ENCODE measurements around the gene EXOC6.
A peak's percentile ranks its signal among the peaks of the same experiment; 100 is the strongest.
"Not testable (repeated sequence)": the region's sequence is repeated elsewhere in the genome, so short reads cannot be mapped to it uniquely, and the experiment has no call there.

EXOC6 gene

GRCh38 chr10:92957223-92958010, 109.1 kb downstream of the EXOC6 start:
- DNase-seq, result no peak

- no peak for DNase-seq
Measured at GRCh38 chr10:92961638-92962037, 113.3 kb downstream of the EXOC6 start.

GRCh38 chr10:92965314-92965713, 117.0 kb downstream of the EXOC6 start:
- peak; percentile 44 for DNase-seq

- DNase-seq, result no peak
Measured at GRCh38 chr10:92967641-92968040, 119.3 kb downstream of the EXOC6 start.

- no peak for DNase-seq
Measured at GRCh38 chr10:92969151-92969550, 120.8 kb downstream of the EXOC6 start.

GRCh38 chr10:92970301-92971070, 122.2 kb downstream of the EXOC6 start:
- no peak for DNase-seq

GRCh38 chr10:92972066-92972870, 123.9 kb downstream of the EXOC6 start:
- DNase-seq, result peak; percentile 37

GRCh38 chr10:92972886-92973285, 124.6 kb downstream of the EXOC6 start:
- DNase-seq, result no peak

- not testable (repeated sequence) for DNase-seq
Measured at GRCh38 chr10:92976278-92976677, 128.0 kb downstream of the EXOC6 start.

GRCh38 chr10:92989250-92989649, 140.9 kb downstream of the EXOC6 start:
- no peak for DNase-seq

GRCh38 chr10:92990615-92991014, 142.3 kb downstream of the EXOC6 start:
- DNase-seq, result no peak

- DNase-seq, result no peak
Measured at GRCh38 chr10:92991513-92991912, 143.2 kb downstream of the EXOC6 start.

GRCh38 chr10:92993699-92994272, 145.5 kb downstream of the EXOC6 start:
- DNase-seq, result no peak

GRCh38 chr10:92995509-92995908, 147.2 kb downstream of the EXOC6 start:
- no peak for DNase-seq

- no peak for DNase-seq
Measured at GRCh38 chr10:92997620-92998019, 149.3 kb downstream of the EXOC6 start.

GRCh38 chr10:92999191-92999590, 150.9 kb downstream of the EXOC6 start:
- no peak for DNase-seq

GRCh38 chr10:93006435-93007039, 158.2 kb downstream of the EXOC6 start:
- DNase-seq, result peak; percentile 37

GRCh38 chr10:93015722-93016121, 167.4 kb downstream of the EXOC6 start:
- DNase-seq, result no peak

GRCh38 chr10:93023013-93023650, 174.8 kb downstream of the EXOC6 start:
- no peak for DNase-seq

GRCh38 chr10:93026072-93026471, 177.8 kb downstream of the EXOC6 start:
- DNase-seq, result no peak

GRCh38 chr10:93027508-93027907, 179.2 kb downstream of the EXOC6 start:
- DNase-seq, result no peak

GRCh38 chr10:93028883-93029282, 180.6 kb downstream of the EXOC6 start:
- peak; percentile 11 for DNase-seq

Data from amniotic stem cell (primary cell).